NB4 (cell line): Measurements from ENCODE around the gene ATRN.

ENCODE experiments used
- DNase-seq: peaks from one replicate; pipeline ENCODE4 v3.0.0; 2010; ENCODE audit warnings: low read depth
- H3K4me3 ChIP-seq: one replicate; pipeline ENCODE4 v1.5.1; 2011; ENCODE audit warnings: mild to moderate bottlenecking, low read depth, low read length, moderate library complexity
- MYC ChIP-seq: IDR thresholded peaks from 2 replicates; pipeline ENCODE4 v1.6.1; 2011; ENCODE audit warnings: low read depth, low read length
- POLR2A ChIP-seq: IDR thresholded peaks from 2 replicates; pipeline ENCODE4 v1.6.1; 2011; ENCODE audit warnings: mild to moderate bottlenecking; ENCODE audit not compliant: insufficient read length; ENCODE audit errors: extremely low read depth
- TF ChIP-seq, protein P1 (sequence below): IDR thresholded peaks from one replicate; pipeline ENCODE4 v1.5.1; 2012; ENCODE audit warnings: low read depth, low read length
- TF ChIP-seq, protein P2 (sequence below): IDR thresholded peaks from 2 replicates; pipeline ENCODE4 v1.6.1; 2011; ENCODE audit warnings: low read depth, low read length

Gene ATRN

DNA sequence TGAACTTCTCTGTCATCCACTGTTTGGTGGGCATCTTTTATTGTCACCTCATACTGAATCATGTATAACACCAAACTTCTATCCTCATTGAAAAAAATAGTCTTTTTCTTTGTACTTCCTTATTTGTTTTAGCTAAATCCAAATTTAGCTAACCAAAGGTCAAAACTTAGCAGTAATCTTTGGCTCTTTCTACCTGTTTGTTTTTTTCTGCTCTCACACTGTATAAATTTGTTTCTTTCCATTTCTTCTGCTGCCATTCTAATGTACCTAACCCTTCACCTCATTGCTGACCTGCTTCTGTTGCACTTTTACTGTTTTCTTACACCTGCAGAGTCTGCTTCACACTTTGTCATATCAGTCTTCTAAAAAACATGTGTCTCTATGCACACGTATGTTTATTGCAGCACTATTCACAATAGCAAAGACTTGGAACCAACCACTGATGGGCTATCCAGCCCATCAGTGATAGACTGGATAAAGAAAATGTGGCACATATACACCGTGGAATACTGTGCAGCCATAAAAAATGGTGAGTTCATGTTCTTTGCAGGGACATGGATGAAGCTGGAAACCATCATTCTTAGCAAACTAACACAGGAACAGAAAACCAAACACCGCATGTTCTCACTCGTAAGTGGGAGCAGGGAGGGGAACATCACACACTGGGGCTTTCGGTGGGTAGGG is 7.2 kb downstream of the ATRN start:
- H3K4me3 ChIP-seq, result no peak overlapping the region
- no peak for DNase-seq
- TF ChIP-seq, protein P1, sequence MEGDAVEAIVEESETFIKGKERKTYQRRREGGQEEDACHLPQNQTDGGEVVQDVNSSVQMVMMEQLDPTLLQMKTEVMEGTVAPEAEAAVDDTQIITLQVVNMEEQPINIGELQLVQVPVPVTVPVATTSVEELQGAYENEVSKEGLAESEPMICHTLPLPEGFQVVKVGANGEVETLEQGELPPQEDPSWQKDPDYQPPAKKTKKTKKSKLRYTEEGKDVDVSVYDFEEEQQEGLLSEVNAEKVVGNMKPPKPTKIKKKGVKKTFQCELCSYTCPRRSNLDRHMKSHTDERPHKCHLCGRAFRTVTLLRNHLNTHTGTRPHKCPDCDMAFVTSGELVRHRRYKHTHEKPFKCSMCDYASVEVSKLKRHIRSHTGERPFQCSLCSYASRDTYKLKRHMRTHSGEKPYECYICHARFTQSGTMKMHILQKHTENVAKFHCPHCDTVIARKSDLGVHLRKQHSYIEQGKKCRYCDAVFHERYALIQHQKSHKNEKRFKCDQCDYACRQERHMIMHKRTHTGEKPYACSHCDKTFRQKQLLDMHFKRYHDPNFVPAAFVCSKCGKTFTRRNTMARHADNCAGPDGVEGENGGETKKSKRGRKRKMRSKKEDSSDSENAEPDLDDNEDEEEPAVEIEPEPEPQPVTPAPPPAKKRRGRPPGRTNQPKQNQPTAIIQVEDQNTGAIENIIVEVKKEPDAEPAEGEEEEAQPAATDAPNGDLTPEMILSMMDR, result no peak
- TF ChIP-seq, protein P2, sequence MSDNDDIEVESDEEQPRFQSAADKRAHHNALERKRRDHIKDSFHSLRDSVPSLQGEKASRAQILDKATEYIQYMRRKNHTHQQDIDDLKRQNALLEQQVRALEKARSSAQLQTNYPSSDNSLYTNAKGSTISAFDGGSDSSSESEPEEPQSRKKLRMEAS, result no peak
- TF ChIP-seq MYC (no peak), POLR2A (no peak)

DNA sequence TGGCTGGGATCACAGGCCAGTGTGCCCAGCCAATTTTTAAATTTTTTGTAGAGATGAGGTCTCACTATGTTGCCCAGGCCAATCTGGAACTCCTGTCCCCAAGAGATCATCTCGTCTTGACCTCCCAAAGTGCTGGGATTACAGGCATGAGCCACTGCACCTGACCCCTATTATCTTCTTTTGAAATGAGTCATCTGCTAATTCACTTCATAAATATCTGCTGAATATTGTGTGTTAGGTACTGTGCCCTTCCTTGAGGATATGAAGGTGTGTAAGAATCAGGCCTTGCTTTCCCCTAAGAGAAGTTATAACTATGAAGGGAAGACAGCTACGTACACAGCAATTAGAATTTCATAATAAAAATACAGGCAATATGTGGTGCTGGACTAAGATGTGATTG is 8.2 kb downstream of the ATRN start:
- TF ChIP-seq POLR2A (no peak), MYC (no peak)
- TF ChIP-seq, protein P1, result no peak
- TF ChIP-seq, protein P2, result no peak
- no peak for DNase-seq
- H3K4me3 ChIP-seq, result no peak overlapping the region

DNA sequence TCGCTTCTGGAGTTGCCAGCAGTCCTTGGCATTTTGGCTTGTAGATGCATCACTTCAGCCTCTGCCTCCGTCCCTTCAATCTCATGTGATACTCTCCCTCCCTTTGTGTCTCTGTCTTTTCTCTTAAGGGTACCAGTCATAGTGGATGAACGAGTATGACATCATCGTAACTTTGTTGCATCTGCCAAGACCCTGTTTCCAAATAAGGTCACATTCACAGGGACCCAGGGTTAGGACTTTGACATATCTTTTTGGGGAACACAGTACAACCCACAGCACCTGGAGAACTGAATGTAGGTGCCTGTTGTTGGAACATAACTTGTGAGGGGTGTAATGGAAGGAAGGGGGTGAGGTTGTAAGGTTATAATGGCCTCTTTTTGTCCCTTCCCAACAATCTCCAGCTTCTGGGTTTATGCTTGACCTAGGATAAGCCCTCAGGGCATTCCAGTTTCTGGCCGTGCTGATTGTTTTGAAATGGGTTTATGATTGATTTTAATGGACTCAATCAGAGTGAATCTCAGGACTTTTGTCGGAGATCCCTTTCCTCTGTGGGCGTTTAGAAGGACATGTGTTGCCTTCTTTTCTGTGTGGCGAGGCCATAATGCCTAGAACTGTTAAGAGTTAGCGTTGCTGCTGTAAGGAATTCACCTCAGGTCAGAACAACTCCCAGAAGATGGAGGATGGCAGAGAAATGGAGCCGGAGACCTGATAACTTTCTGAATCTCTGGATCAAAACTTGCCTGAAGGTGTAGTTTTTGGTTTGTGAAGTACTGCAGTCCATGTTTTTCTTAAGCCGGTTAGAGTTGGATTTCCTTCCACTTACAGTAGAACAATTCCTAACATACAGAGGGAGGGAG is 9.2 kb downstream of the ATRN start:
- H3K4me3 ChIP-seq, result no peak overlapping the region
- no peak for TF ChIP-seq MYC

DNA sequence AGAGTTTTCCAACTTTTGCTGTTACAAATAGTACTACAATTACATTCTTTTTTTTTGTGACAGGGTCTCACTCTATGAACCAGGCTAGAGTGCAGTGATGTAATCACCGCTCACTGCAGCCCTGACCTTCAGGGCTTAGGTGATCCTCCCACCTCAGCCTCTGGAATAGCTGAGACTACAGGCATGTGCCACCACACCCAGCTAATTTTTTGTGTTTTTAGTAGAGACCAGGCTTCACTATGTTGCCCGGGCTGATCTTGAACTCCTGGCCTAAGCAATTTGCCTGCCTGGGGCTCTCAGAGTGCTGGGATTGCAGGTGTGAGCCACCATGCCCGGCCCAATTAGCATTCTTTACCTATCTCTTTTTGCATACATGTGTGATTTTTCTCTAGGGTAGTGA is 12.5 kb downstream of the ATRN start:
- TF ChIP-seq, protein P2, result no peak
- TF ChIP-seq, protein P1, result no peak
- no peak for TF ChIP-seq MYC
- no peak for TF ChIP-seq POLR2A
- no peak for DNase-seq
- H3K4me3 ChIP-seq, result no peak overlapping the region

More for the DNA sequence above, 9.2 kb downstream of the ATRN start:
- no peak for DNase-seq

DNA sequence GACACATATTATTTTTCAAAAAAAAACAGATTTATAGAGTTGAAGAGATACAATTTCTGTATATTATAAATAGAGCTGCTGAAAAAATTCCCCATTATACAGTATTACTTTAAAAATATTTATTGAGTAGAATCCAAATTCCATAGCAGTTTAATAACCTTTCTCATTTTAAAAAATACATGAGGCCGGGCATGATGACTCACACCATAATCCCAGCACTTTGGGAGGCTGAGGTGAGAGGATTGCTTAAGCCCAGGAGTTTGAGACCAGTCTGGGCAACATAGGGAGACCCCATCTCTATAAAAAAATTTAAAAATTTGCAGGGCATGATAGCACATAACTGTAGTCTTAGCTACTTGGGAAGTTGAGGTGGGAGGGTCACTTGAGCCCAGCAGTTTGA is 13.0 kb downstream of the ATRN start:
- TF ChIP-seq POLR2A (no peak), MYC (no peak)
- TF ChIP-seq, protein P2, result no peak
- TF ChIP-seq, protein P1, result no peak
- no peak for DNase-seq
- no peak overlapping the region for H3K4me3 ChIP-seq

DNA sequence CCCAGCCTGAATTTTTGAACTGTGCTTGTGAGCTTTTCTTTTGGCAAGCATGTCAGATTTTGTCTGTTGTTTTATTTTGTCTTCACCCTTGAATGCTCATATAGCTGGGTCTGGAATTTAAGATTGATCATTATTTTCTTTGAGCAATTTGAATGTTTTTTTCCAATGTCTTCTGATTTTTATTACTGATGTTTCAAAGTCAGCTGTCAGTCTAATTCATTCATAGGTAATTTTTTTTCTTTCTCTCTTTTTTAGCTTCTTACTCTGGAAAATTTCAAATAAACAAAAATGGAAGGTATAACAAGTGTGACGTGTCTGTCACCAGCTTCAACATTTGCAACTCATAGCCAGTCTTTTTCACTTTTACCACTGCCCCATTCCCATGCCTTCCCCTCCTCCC is 15.1 kb downstream of the ATRN start:
- DNase-seq, result no peak
- TF ChIP-seq, protein P2, result no peak
- TF ChIP-seq, protein P1, result no peak
- TF ChIP-seq POLR2A, result no peak
- TF ChIP-seq MYC, result no peak
- no peak overlapping the region for H3K4me3 ChIP-seq
